Renal cortical epithelial cell (primary cell): ENCODE results near the gene FOXC2. TPM values are rescaled to one million over a fixed set of nuclear protein-coding genes. Genes with fewer than 3 reads are reported as not detected.

Experiments used
- DNase-seq: peaks from one replicate; pipeline ENCODE4 v3.0.0-alpha.2; 2011; ENCODE audit warnings: low read depth
- total RNA-seq: library from RNA; depleted of rRNA; stranded (reverse); fragments of >200 nt; gene quantifications from 2 replicates; pipeline ENCODE4 v1.2.3, GENCODE V29; 2014

Gene FOXC2
- total RNA-seq, 1 donor from 2014 or later = 0.35 TPM

DNA sequence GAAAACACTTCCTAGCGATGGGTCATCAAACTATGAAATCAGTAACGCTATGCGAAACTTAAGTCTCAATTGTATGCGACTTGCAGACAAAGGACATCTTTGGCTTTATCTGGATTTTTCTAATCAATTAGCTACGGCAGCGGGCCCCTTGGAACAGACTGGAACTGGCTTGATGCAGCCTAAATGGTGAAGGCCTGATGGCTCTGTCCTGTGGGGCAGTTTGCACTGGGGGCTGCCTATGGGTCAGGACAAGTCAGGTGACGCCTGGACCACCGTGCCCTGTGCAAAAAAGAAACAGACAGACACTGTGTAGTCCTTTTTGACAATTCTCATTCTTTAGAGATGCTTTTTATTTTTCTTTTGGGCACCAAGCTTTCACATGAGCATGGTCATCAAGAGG, 33.6 kb upstream of the FOXC2 start:
- no peak for DNase-seq

- DNase-seq = no peak
These were observed 32.8 kb upstream of the FOXC2 start for GRCh38 chr16:86533767-86534351.

DNA sequence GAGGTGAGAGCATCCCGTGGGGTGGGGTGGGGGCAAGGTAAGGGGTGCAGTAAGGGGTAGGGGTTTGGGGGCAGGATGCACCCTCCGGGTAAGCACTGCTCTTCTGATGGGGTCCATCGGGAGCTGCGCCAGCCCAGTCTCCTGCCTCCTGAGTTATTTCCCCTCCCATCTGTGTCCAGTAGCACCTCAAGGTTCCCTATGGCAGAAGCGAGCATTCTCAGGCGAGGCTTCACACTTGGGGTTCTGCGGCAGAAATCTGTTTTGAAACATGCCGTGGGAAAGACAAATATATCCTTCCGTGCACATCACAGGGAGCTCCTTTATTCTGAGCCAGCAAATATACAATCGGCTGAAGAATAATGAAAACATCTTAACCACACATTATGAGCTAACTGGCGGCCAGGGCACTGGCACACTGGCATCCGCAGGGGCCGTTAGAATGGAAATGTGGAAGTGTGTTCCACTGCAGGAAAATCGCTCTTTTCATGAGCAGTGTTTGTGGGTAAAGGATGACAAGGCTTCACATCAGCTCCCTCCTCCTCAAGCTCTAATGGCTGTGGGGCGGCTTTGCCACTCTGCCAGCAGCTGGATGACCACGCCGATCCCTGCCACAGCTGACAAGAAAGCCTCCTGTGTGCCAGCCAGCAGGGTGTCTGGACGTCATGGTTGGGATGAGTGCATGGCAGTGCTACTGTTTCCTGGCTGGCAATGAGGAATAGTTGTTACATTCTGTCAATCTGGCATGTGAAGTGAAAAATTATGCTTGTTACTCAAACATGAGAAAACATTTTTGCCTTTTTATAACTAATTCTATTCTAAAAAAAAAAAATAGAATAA, 31.6 kb upstream of the FOXC2 start:
- DNase-seq = no peak

DNA sequence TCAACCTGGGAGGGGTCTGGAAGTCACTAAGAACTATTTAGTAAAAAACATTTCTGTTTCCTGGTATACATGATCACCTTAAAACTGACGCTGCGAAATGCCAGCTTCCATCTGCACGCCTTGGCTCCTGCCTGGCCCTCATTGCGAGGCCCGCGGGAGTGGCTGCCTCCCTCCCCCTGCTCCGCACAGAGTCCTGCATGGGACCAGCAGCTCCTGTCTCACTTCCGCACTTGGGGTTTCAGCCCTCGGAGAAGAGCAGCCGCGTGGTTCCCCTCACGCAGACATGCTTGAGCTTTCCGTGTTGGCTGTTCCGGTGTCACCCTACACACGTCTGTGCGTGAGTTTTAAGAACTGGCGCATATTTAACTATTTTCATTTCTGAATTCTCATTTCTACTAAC, 30.0 kb upstream of the FOXC2 start:
- no peak for DNase-seq

GRCh38 chr16:86537486-86537885, 29.1 kb upstream of the FOXC2 start:
- DNase-seq = no peak

- no peak for DNase-seq
These were observed 28.3 kb upstream of the FOXC2 start for GRCh38 chr16:86538196-86538780.

DNA sequence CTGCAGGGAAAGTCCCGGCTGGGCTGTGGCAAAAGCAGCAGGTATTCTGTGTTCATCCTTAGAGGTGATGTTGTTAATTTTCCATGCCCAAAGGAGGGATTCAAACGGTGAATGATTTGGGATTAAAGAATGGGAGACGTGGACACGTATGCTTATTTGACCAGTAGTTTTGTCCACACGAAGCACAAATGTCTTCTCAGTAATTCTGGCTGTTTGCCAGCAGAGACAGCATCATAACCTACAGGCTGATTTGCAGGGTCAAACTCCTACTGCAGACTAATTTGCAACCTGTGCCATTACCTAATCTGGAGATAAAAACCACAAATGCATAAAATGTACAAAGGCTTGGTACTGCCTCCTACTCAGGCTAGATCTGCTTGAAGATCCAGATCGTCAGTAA, 25.7 kb upstream of the FOXC2 start:
- DNase-seq = no peak

- DNase-seq = no peak
These were observed 25.1 kb upstream of the FOXC2 start for GRCh38 chr16:86541560-86541959.

GRCh38 chr16:86542756-86543750, 23.6 kb upstream of the FOXC2 start:
- DNase-seq = no peak

- no peak for DNase-seq
These were observed 21.1 kb upstream of the FOXC2 start for GRCh38 chr16:86545481-86545880.

GRCh38 chr16:86545954-86546637, 20.5 kb upstream of the FOXC2 start:
- no peak for DNase-seq

DNA sequence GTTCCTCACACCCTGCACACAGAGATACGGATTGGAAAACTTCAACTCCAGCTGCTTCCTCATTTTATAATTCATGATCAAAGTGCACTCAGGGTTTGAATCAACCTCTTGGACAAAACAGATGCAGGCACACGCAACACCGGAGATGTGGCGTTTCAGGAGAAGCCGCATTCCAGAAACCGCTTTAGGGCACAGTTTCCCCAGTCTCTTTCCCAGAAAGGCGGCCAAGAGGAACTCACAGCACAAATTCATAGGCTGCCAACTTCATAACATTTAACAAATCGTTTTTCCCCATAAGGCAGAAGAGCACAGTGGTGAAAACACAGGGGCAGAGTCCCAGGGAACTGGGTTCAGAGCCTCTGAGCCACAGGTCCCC, 20.0 kb upstream of the FOXC2 start:
- DNase-seq = no peak

GRCh38 chr16:86547286-86547685, 19.3 kb upstream of the FOXC2 start:
- DNase-seq = no peak

- DNase-seq = no peak
These were observed 17.3 kb upstream of the FOXC2 start for GRCh38 chr16:86549076-86549892.

- no peak for DNase-seq
These were observed 16.8 kb upstream of the FOXC2 start for GRCh38 chr16:86549893-86550190.

DNA sequence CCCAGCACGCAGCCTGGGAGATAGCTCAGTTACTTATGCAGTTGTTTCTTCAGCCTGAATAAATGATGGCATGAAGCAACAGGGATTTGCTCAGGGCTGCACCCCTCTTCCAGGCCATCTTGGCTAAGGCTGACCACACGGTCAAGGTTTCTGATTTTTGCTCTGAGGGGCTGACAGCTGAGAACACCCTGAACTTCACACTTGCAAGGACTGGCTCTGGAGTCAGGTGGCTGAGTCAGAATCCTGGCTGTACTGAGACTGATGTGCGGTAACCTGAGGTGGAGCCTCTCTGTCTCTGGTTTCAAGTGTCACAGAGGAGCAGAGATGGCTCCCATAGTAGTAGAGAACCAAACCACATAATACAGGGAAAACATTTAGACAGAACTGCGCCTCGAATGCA, 16.3 kb upstream of the FOXC2 start:
- no peak for DNase-seq

GRCh38 chr16:86553356-86553755, 13.3 kb upstream of the FOXC2 start:
- DNase-seq = no peak

- no peak for DNase-seq
These were observed 12.1 kb upstream of the FOXC2 start for GRCh38 chr16:86554599-86554916.

- DNase-seq = peak; percentile 65
These were observed 11.5 kb upstream of the FOXC2 start, which contains the start of gene MTHFSD for GRCh38 chr16:86554917-86555703. Gene MTHFSD, minus strand, starts transcription at chr16:86555235. Its CDS starts 51 bp downstream, at chr16:86555184.

DNA sequence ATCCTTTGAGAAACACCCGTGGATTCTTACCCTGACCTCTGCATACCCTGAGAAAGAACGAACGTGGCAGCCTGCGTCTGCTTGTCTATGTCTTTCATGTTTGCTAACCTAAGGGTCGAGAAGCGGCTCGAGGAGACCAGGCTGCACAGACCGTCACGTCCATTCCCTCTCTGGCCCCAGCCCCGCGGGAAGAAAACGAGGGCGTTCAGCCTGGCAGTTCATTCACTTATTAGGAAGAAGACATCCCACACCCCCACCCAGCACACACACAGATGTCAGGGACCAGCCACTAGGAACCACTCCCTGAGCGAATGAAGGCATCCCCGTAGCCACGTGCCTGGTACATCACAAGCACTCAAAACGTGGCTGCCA, 10.9 kb upstream of the FOXC2 start:
- no peak for DNase-seq
